HEK293T (cell line): ENCODE data around the gene MCF2L.
"Not testable (repeated sequence)": the region's sequence is repeated elsewhere in the genome, so short reads cannot be mapped to it uniquely, and the experiment has no call there.

Experiments
- CTCF ChIA-PET: fragments of 350-600 bp; formaldehyde crosslinking; extraction: SDS; loops from one replicate; lab custom pipeline; 2021; ENCODE audit warnings: antibody characterized with exemption, inconsistent platforms; lab: Yijun Ruan, JAX
- POLR2A ChIA-PET: fragments of 350-600 bp; formaldehyde crosslinking; extraction: SDS; loops from one replicate; lab custom pipeline; 2020; ENCODE audit warnings: antibody characterized with exemption, inconsistent platforms; lab: Yijun Ruan, JAX
- DNase-seq: peaks from one replicate; pipeline ENCODE4 v3.0.0; 2012; ENCODE audit warnings: mixed read lengths; ENCODE audit errors: extremely low spot score
- ARNT ChIP-seq: fragments of 450-650 bp; IDR thresholded peaks from 2 replicates; pipeline ENCODE4 v1.6.1; 2017; ENCODE audit warnings: mild to moderate bottlenecking
- BHLHE40 ChIP-seq: fragments of 450-650 bp; IDR thresholded peaks from 2 replicates; pipeline ENCODE4 v1.6.1; 2016; ENCODE audit warnings: mild to moderate bottlenecking, moderate library complexity, borderline replicate concordance
- CTBP1 ChIP-seq: fragments of 450-650 bp; IDR thresholded peaks from 2 replicates; pipeline ENCODE4 v1.6.1; 2016; ENCODE audit warnings: borderline replicate concordance
- ELF4 ChIP-seq: fragments of 450-650 bp; IDR thresholded peaks from 2 replicates; pipeline ENCODE4 v1.6.1; 2017; ENCODE audit warnings: antibody characterized with exemption
- FOXA1 ChIP-seq: fragments of 450-650 bp; IDR thresholded peaks from 2 replicates; pipeline ENCODE4 v1.6.1; 2016; ENCODE audit warnings: mild to moderate bottlenecking
- FOXK2 ChIP-seq: fragments of 450-650 bp; IDR thresholded peaks from 2 replicates; pipeline ENCODE4 v1.6.1; 2016; ENCODE audit warnings: mild to moderate bottlenecking
- FOXM1 ChIP-seq: fragments of 450-650 bp; IDR thresholded peaks from 2 replicates; pipeline ENCODE4 v1.6.1; 2017; ENCODE audit warnings: mild to moderate bottlenecking, borderline replicate concordance
- HDGF ChIP-seq: fragments of 450-650 bp; IDR thresholded peaks from 2 replicates; pipeline ENCODE4 v1.6.1; 2017; ENCODE audit warnings: antibody characterized with exemption, borderline replicate concordance
- L3MBTL2 ChIP-seq: fragments of 450-650 bp; conservative IDR thresholded peaks from 2 replicates; pipeline ENCODE4 v1.6.1; 2016; ENCODE audit warnings: mild to moderate bottlenecking
- LEF1 ChIP-seq: fragments of 450-650 bp; IDR thresholded peaks from 2 replicates; pipeline ENCODE4 v1.6.1; 2017; ENCODE audit warnings: mild to moderate bottlenecking, borderline replicate concordance
- NFRKB ChIP-seq: fragments of 450-650 bp; IDR thresholded peaks from 2 replicates; pipeline ENCODE4 v1.6.1; 2016; ENCODE audit warnings: mild to moderate bottlenecking, moderate library complexity
- PKNOX1 ChIP-seq: fragments of 450-650 bp; IDR thresholded peaks from 2 replicates; pipeline ENCODE4 v1.6.1; 2016
- SP1 ChIP-seq: fragments of 450-650 bp; IDR thresholded peaks from 2 replicates; pipeline ENCODE4 v1.6.1; 2017
- SUZ12 ChIP-seq: fragments of 450-650 bp; IDR thresholded peaks from 2 replicates; pipeline ENCODE4 v1.6.1; 2016; ENCODE audit warnings: mild to moderate bottlenecking
- TARDBP ChIP-seq: fragments of 450-650 bp; IDR thresholded peaks from 2 replicates; pipeline ENCODE4 v1.6.1; 2016
- ZNF384 ChIP-seq: fragments of 450-650 bp; IDR thresholded peaks from 2 replicates; pipeline ENCODE4 v1.6.1; 2016

MCF2L gene

GRCh38 chr13:113051641-113052040 is 82.6 kb downstream of the MCF2L start:
- CTCF ChIA-PET: no interaction called here
- POLR2A ChIA-PET: no interaction called here
- no peak for DNase-seq
- TF ChIP-seq SUZ12 (no peak), HDGF (no peak), LEF1 (no peak), FOXA1 (no peak), FOXK2 (no peak), BHLHE40 (no peak), CTBP1 (no peak), ARNT (no peak), TARDBP (no peak), SP1 (no peak), FOXM1 (no peak), PKNOX1 (no peak), ZNF384 (no peak), ELF4 (no peak), NFRKB (no peak), L3MBTL2 (no peak)

- DNase-seq: no peak
- TF ChIP-seq LEF1 (no peak), HDGF (no peak)
- ChIA-PET CTCF (no interaction called here), POLR2A (no interaction called here)
These were observed 83.2 kb downstream of the MCF2L start for GRCh38 chr13:113052206-113052605.

- ChIA-PET POLR2A (no interaction called here), CTCF (interaction anchor here (0.9 kb wide), 1 partner anchor 23 kb away, joined by 4 read pairs; no protein-coding TSS in a partner anchor)
- DNase-seq: no peak
- TF ChIP-seq ELF4 (no peak), FOXA1 (no peak), FOXM1 (no peak), TARDBP (no peak)
These were observed 84.0 kb downstream of the MCF2L start for GRCh38 chr13:113052971-113053370.

GRCh38 chr13:113053376-113053775 is 84.4 kb downstream of the MCF2L start:
- no peak for TF ChIP-seq FOXK2
- TF ChIP-seq ZNF384: no peak
- TF ChIP-seq BHLHE40: no peak
- no peak for TF ChIP-seq NFRKB
- no peak for DNase-seq
- ChIA-PET POLR2A (no interaction called here), CTCF (interaction anchor here (0.9 kb wide), 1 partner anchor 24 kb away, joined by 4 read pairs; no protein-coding TSS in a partner anchor)

- TF ChIP-seq BHLHE40: no peak
- no peak for DNase-seq
- ChIA-PET POLR2A (no interaction called here), CTCF (interaction anchor here (0.9 kb wide), 1 partner anchor 24 kb away, joined by 4 read pairs; no protein-coding TSS in a partner anchor)
These were observed 85.0 kb downstream of the MCF2L start for GRCh38 chr13:113053801-113054604.

GRCh38 chr13:113057084-113057483 is 88.1 kb downstream of the MCF2L start:
- CTCF ChIA-PET: no interaction called here
- POLR2A ChIA-PET: no interaction called here
- no peak for DNase-seq
- TF ChIP-seq BHLHE40: no peak
- TF ChIP-seq FOXA1: no peak
- TF ChIP-seq TARDBP: no peak
- no peak for TF ChIP-seq ZNF384
- no peak for TF ChIP-seq ARNT
- no peak for TF ChIP-seq HDGF
- TF ChIP-seq CTBP1: no peak
- no peak for TF ChIP-seq FOXM1
- no peak for TF ChIP-seq ELF4
- TF ChIP-seq FOXK2: no peak
- TF ChIP-seq L3MBTL2: no peak
- TF ChIP-seq SP1: no peak
- no peak for TF ChIP-seq NFRKB
- no peak for TF ChIP-seq LEF1
- TF ChIP-seq SUZ12: no peak
- TF ChIP-seq PKNOX1: no peak

- CTCF ChIA-PET, DNase-seq, POLR2A ChIA-PET: not testable (repeated sequence)
These were observed 88.5 kb downstream of the MCF2L start for GRCh38 chr13:113057559-113057958.
